Esophagus muscularis mucosa (tissue), 4 donors: ENCODE results near the gene CPA2.

Experiments
- EP300 ChIP-seq: sonication (generic); formaldehyde crosslinking; IDR thresholded peaks from one replicate; pipeline ENCODE4 v1.6.1; 2017; ENCODE audit warnings: antibody characterized with exemption
- POLR2A ChIP-seq: fragments of 450-650 bp; IDR thresholded peaks from one replicate; pipeline ENCODE4 v1.6.1; 2017; ENCODE audit warnings: antibody characterized with exemption, moderate library complexity, mild to moderate bottlenecking, low read depth
- TF ChIP-seq, protein P1 (sequence below), 3 experiments: fragments of 200-600 bp in 2 of 3; fragments of 450-650 bp in 1 of 3; sonication (generic) in 2 of 3; IDR thresholded peaks; one replicate each; pipeline ENCODE4 v1.5.1; 2017 to 2019; ENCODE audit warnings: antibody characterized with exemption in 3 of 3, mild to moderate bottlenecking in 2 of 3, moderate library complexity in 1 of 3

DNA sequence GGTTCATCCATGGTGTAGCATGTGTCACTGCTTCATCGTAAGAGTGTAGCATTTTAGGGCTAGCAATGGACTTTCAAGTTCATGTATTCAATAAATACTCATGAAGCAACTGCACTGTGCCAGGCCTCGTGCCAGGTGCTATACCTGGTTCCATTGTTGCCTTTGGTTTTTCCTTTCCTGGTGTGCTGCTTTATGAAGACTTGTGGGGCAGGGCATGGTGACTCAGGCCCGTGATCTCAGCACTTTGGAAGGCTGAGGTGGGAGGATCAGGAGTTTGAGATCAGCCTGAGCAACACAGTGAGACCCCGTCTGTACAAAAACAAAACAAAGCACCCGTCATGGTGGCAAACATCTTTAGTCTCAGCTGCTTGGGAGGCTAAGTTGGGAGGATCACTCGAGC lies 24.1 kb downstream of the CPA2 start:
- TF ChIP-seq, protein P1, sequence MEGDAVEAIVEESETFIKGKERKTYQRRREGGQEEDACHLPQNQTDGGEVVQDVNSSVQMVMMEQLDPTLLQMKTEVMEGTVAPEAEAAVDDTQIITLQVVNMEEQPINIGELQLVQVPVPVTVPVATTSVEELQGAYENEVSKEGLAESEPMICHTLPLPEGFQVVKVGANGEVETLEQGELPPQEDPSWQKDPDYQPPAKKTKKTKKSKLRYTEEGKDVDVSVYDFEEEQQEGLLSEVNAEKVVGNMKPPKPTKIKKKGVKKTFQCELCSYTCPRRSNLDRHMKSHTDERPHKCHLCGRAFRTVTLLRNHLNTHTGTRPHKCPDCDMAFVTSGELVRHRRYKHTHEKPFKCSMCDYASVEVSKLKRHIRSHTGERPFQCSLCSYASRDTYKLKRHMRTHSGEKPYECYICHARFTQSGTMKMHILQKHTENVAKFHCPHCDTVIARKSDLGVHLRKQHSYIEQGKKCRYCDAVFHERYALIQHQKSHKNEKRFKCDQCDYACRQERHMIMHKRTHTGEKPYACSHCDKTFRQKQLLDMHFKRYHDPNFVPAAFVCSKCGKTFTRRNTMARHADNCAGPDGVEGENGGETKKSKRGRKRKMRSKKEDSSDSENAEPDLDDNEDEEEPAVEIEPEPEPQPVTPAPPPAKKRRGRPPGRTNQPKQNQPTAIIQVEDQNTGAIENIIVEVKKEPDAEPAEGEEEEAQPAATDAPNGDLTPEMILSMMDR (IDR thresholded peaks at IDR 0.05) = no peak
- no peak for TF ChIP-seq POLR2A
- no peak for TF ChIP-seq EP300
